HG03159 (cell line): ENCODE results near the gene IL1R2.
"Not testable (repeated sequence)": the region's sequence is repeated elsewhere in the genome, so short reads cannot be mapped to it uniquely, and the experiment has no call there.

Experiments
- ATAC-seq: cut with Tn5 transposase; IDR thresholded peaks from one replicate; pipeline ENCODE4 v1.9.1; 2021; ENCODE audit warnings: mild to moderate bottlenecking, moderate library complexity; ENCODE audit not compliant: unreplicated experiment

Gene IL1R2

DNA sequence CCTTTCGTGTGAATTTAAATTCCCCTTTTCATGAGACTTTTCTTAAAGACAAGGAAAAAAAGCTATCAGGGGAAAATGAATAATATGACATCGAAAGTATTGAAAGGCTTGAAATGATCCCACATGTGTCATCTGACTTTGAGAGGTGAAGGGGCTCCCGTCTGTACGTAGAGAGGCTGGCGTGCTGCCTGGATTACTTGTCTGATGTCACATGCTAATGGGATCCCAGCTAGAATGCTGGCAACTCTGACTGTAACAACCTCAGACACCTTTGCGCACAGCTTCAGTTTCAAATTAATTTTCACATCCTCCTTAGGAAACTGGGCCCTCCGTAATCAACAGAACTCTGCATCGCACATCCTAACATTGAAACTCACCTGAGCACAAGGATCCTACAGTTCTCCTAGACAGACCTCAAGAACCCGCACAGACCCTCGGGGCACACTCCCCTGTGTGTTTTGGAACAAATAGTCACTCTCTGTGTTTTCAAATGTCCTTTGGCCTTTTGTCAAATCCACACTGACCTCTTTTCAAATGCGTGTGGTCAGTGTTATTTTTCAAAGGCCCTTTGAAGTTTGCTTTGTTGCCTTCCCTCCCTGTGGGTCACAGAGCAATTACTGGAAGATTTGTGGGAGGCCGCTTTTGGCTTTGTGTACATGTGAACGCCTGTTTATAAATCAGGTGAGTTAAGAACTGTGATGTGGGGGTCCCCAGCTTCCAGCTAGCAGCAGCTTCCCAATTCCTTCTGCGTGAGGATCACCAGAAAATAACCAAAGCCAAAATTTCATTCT lies 65.9 kb downstream of the IL1R2 start:
- ATAC-seq, result no peak

DNA sequence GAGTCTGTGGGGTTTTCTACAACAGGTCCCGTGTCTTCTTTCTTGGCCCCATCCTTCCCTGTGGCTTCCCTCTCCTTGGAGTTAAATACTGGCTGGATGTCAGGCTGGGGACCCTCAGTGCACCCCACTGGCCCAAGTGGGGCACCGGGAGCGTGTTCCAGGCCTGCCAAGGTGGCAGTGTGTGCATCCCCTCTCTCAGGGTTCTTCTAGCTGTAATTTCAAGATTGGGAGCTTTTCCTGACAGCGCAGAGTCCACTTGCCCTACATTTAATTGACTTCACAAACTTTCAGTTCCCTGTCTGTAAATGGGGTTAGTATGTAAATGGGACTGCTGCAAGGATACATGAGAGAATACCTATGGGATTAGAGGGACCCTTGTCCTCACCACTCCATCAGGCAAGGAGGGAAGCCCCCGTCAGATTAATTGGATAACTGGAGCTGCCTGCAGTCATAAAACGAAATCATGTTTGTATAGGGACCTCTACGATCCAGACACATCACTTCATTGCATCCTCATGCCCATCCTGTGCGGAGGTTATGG lies 66.6 kb downstream of the IL1R2 start:
- ATAC-seq, result no peak

DNA sequence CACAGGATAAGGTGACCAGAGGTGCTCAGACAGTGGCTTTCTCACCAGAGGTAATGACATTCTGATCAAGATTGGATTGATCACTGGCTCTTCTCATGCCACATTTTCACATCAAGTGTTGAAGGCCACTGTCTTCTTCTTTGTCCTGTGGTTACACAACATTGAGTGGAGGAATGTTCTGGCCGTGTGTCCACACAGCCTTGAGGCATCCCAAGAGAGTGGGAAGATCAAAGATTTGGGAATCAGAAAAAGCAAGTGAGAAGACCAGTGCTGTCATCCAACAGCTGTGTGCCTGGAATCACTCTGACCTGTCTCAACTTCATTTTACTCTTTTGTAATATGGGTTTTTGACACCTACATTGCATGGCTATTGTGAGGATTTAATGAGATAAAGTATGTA lies 67.4 kb downstream of the IL1R2 start:
- no peak for ATAC-seq

DNA sequence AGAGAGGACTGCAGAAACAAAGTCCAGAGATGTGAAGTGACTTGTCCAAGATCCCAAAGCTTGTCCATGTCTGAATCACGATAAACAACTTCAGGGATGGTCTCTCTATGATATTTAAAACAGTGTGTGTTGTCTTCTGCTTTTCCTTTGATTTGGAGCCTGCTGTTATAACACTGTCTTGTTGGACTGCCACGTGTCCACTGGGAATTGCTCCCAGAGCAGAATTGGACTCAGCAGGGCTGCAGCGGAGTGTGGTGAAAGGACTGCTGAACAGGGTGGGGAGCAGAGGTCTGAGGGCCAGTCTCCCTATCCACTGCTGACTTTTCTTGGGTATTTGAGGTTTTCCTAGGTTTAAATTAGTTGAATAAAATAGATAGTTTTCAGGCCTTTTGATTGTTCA lies 68.3 kb downstream of the IL1R2 start:
- ATAC-seq, result no peak

DNA sequence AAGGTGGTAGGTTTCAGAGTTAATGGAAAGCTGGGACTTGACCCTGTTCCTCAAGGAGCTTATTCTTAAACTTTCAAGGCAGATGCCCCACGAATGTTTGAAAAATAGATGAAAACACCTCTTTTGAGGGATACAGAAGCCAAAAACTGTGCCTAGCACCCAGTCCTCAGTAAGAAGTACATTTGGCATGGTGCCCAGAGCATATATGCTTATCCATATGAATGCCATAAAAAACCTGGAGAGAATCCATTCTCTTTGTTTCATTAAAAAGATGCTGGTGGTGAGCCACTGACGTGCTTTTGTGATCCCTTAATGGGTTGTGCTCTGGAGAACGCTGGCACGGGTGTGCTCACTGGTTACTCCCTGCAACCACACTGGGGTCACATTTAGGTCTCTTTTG lies 69.0 kb downstream of the IL1R2 start:
- no peak for ATAC-seq

DNA sequence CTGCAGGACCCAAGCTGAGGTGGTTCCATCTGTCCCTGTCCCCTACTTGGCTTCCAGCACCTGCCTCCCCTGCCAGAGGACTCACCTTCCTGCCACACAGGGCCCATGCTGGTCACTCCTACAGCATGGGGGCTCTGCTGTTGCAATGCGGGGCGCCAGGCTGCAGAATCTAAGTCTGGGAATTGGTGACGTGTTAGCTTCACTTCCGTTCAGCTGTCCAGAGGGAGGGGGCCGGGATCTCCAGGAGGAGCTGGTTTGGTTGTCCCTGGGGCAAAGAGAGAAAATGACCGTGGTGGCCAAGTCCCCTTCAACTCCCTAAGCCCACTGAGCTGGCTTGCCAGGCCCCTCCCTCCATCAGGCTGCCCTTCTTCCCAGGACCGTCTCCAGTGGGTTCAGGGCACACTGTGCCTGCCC lies 69.5 kb downstream of the IL1R2 start:
- no peak for ATAC-seq

DNA sequence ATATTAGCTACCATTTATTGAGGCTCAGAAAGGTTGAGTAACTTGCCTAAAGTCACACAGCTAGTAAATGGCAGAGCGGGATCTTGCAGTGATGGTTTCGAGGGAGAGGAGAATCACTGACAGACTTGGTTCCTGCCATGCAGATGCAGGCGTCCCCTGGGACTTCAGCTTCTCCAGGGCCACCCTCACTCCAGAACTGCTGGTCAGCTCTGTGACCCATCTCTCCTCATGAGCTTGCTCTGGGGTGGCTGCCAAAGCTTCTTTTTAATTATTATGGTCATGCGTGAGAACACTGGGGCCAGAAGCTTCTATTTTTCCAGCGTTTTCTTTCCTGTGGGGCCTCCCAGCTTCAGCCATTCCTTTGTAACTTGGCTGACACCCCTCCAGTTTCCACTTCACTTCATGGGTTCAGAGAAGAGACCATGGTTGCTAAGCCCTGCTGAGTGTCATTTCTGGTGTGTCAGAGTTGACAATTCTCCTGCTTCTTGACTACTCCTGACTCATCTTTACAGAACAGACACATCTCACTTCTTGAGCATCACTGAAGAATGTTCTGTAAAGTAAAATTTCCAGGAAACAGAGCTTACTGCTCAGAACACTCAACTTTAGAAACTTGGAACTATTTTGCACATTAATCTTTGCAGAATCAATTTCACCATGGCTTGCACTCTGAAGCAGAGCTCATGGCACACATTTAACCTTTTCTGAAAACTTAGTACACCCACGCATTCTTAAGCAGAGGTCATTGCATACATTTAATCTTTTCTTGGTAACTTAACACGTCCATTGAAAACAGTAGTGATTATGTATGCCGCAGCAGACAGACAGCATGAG lies 70.4 kb downstream of the IL1R2 start:
- ATAC-seq, result no peak

DNA sequence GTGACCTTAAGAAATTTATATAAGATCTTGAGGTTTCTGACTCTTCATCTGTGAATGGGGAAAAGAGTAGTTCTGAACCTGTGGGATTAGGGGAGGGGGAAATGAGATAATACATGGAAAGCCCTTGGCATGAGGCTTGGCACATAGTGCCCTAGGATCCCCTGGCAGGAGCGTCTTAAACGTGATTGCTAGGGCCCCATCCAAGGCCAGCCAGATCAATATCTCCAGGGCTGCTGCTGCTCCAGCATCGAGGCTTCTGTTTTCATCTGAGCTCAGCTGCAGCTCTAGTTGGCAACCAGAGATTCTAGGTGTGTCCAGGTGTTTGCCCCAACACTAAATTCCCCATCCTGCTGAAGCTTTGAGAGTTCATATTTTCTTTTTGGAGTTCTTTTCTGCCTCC lies 71.0 kb downstream of the IL1R2 start:
- no peak for ATAC-seq

DNA sequence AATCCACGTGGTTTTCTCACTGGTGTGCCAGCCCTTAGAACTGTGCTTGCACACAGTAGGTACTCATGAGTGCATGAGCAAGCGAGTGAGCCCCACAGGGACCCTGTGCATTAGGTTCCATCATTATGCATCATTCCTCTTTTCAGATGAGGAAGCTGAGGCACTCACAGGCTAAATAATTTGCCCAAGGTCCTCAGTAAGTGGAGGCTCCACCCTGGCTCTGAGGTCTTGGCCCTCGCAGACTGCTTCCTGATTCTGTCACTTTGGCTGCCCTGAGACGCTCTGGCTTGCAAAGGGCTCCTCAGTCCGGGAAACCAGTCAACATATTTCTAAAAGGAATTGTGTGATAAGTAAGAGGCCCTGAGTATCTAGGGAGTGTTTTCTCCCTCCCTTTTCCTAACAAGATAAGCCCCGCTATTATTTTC lies 71.7 kb downstream of the IL1R2 start:
- no peak for ATAC-seq

DNA sequence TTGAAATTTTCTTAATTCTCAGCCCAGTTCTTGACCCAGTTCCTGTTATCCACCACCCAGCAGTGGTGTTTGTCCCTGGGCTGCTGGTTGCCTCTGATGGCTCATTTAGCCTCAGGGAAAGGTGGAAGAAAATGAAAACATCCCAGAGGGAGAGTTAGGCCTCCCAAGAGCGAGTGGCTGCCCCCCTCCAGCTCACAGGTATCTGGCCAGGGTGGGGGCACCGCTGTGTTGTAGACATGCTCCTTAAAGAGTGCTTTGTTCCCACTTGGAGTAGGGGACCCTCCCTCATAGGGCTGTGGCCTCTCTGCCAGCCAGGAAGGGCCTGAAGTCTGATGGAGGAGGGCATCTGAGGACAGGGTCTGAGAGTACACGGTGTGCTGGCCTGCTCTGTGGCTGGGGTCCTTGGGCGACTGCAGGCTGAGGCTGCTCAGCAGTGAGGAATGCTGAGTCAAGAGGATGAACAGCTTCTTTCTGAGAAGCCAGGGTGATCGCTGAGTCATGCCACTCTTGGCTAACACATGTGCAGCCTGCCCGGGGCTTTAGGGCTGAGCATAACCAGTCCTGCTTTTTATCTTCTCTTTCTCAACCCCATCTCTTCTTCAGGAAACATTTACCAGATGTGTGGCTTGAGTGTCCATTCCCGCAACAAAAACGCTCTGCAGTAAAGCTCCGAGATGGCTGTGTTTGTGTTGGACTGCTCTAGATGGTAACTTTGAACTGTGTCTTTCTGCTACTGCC lies 72.3 kb downstream of the IL1R2 start:
- no peak for ATAC-seq

DNA sequence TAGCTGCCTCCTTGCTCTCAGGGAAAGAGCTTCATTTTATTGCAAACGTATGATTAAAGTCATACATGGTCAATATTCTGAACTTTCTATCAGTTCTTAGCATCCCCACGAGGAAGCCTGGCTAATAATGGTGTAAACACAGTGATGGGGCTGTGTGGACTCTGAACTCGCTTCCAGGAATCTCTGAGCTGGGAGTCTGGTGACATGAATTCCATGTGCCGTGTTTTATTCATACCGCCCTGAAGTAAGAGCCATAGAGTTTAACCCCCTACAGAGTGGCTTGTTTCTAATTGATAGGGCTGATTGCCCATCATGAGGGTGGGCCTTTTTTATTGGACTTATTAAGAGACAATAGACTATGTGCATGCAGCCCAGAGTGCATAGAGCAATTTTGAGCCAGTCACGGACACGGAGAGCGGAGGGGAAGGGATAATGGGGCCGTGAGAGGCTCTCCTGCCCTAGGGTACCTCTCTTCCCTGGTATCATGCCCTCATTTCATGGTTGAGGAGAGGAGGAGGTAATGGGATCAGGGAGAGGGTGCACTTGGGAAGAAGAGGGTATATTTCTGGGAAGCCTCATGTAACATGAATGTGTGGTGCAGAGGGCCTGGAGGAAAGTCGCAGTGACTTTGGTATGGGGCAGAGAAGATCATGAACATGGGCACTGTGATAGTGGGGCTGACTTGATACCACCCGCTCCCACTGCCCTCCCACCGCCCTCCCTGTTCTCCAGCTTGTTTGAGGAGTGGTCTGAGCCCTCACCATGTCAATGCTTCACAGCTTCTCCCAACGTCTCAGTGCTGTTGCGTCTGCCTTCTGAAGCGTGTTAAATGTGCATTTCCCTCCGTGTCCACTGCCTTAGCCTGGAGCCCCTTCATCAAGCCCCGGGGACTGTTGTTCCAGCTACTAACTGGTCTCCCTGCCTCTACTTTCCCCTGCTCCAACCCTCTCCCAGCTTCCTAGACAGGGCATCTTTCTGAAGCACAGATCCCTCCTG lies 73.2 kb downstream of the IL1R2 start:
- ATAC-seq, result no peak

DNA sequence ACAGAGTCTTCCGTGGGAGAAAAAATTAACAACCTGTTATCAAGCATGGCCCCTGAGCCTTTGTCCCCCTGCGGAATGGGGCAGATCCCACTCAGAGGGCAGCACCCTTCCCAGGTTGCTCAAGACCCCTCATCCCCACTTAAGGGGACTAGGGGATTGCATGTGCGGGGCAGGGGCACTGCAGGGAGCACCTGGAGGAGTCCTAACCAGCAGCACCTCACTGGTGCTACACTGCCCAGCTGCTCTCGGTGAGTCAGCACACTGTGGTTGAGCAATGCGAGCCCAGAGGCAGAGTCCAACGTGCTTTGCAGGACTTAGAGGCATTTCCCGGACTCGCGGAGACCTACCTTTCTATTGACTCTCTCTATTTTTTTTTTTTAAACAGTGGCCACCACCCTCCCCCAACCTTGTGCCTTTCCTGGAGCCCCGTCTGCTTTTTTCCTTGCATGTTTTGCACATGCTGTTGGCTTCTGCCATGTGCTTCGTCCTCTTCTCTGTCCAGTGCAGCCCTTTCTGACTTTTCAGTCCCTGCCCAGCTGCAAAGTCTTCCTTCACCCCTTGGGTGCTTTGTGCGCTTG lies 74.0 kb downstream of the IL1R2 start:
- ATAC-seq, result no peak

DNA sequence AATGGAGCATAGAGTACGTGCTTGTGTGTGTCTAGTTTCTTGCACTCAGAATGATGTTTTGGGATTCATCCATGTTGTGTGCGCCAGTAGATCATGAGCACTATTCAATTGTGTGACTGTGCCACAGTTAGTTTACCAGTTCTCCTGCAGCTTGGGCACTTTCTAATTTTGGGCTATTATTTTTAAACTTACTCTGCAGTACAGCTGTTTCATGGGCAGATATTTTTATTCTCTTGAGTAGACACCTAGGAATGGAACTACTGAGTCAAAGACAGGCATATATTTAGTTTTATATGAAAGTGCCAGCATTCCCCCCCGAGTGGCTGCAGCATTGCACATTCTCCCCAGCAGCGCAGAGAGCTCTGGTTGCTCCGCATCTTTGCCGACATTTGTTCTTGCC lies 74.8 kb downstream of the IL1R2 start:
- ATAC-seq, result no peak

DNA sequence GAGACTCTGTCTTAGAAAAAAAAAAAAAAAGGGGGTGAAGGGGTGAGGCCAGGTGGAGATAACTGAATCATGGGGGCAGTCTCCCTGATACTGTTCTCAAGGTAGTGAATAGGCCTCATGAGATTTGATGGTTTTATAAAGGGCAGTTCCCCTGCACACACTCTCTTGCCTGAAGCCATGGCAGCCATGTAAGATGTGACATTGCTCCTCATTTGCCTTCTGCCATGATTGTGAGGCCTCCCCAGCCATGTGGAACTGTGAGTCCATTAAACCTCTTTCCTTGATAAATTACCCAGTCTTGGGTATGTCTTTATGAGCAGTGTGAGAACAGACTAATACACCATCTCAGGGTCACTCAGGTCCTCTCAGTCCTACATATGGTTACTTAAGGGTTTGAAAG lies 76.4 kb downstream of the IL1R2 start:
- ATAC-seq, result not testable (repeated sequence)

DNA sequence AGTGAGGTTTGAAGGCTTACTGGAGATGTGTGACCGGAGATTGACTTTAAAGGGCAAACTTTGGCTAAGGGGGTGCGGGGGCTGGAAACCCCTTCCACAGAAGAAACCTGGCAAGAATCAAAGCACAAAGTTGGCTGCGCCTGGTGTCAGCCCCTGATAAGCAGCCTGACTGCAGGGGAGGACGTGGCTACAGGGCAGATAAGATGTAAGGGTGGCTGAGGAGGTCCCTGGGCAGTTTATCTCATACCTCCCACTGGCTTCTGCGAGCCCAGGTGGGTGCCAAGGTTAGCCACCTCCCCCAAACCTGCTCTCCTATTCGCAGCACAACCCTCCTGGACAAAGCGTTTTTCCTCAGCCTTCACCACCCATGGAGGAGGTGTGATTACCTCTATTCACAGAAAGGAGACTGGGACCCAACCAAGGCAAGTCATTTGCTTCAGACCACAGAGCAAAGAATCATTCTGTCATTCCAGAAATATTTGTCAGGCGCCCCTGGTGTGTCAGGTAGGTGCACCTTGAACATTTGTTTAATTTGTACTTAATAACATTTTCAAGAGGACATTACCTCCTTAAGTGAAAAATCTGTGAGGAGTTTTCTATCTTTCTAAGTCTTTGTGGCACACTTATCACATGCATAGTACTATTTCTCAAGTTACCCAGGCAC lies 77.7 kb downstream of the IL1R2 start:
- no peak for ATAC-seq

DNA sequence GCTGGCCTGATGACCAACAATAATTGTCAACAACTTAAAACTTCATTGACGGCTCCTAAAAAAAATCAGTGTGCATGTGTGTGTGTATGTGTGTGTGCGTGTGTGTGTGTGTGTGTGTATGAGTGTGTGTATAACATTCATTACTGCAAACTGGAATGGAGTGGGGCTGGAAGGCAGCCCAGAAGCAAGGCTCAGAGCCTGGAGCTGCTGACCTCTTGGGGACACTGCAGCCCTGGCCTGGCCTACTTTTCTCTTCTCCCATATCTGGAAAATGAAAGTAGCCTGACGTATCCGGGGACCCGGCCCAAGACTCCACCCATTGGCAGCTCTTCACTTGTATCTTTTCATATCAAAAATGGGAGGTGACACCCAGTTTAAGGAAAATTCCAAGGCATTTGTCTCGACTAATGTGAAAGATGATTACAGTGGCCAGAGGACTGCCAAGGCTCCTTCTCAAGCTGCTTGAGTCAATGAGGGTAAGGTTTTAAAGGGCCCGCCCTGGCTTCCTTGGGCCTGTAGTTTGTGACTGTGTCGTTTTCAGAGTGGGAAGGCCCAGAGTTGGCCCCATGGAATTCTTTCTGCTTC lies 78.4 kb downstream of the IL1R2 start:
- no peak for ATAC-seq

DNA sequence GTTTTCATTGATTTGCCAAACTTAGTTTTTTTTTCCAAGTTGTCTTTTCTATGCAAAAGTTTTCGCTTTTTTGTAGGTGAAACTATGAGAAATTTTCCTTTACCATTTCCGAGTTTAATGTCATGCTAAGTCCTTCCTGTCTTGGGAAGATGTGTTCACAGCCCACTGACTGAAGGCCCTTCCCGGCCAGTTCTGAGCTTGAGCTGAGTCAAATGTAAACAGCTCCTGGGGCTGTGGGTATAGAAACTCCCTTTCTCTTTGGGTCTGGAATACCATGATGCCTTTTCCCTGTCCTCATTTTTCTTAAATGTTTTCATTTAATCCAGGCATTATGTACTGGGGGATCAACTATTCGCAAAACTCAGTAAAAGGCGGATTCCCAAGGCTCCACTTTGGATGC lies 81.0 kb downstream of the IL1R2 start:
- no peak for ATAC-seq

DNA sequence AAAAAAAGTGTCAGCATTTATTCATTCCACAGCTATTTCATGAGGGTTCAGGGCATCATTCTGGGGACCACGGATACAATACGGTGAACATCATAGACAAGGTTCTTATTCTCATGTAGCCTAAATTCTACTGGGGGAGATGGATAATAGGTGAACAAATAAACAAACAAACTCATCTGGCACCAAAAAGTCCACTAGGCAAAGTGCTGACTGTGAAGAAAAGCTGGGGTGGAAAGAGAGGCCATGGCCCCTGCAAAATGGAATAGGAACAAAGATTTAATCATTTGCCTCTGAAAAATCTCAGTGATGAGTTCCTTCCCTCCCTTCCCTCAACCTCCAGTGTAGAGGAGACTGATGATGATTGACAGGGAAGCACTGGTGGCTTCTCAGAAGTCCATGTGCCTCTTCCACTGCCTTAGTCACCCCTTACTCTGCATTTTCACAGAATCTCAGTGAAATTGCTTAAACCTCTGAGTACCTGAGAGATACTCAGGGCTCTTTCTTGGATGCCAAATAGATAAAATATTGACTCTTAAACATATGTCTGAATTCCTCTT lies 81.5 kb downstream of the IL1R2 start:
- ATAC-seq, result no peak
